H4 (cell line): ENCODE measurements around the gene TCHP. TPM values are rescaled to one million over a fixed set of nuclear protein-coding genes. Genes with fewer than 3 reads are reported as not detected.
"Not testable (repeated sequence)": the region's sequence is repeated elsewhere in the genome, so short reads cannot be mapped to it uniquely, and the experiment has no call there.

ENCODE experiments used
- DNase-seq: peaks from one replicate; pipeline ENCODE4 v3.0.0-alpha.2; 2015; ENCODE audit warnings: low spot score
- total RNA-seq: library from RNA; depleted of rRNA; stranded (reverse); fragments of >200 nt; shearing (Covaris generic); gene quantifications from 2 replicates; pipeline ENCODE4 v1.2.3, GENCODE V29; 2014; rRNA removed

Gene TCHP
- total RNA-seq, result 10.9 and 11.8 TPM in 2 replicates

GRCh38 chr12:109899783-109900751, at the start of gene TCHP:
Gene TCHP, plus strand, starts transcription at chr12:109900274. Its CDS starts 2,753 bp downstream, at chr12:109903027.
- peak; percentile 86 for DNase-seq

- not testable (repeated sequence) for DNase-seq
These were observed 49.6 kb upstream of the TCHP start for GRCh38 chr12:109850518-109850917.

GRCh38 chr12:109855377-109855776, 44.7 kb upstream of the TCHP start:
- no peak for DNase-seq

- no peak for DNase-seq
These were observed 42.4 kb upstream of the TCHP start for GRCh38 chr12:109857715-109858114.

GRCh38 chr12:109858764-109859163, 41.3 kb upstream of the TCHP start:
- no peak for DNase-seq

- DNase-seq, result no peak
These were observed 39.1 kb upstream of the TCHP start for GRCh38 chr12:109860977-109861376.

- no peak for DNase-seq
These were observed 38.3 kb upstream of the TCHP start for GRCh38 chr12:109861689-109862314.

GRCh38 chr12:109862491-109862890, 37.6 kb upstream of the TCHP start:
- DNase-seq, result not testable (repeated sequence)

GRCh38 chr12:109863847-109864712, 36.0 kb upstream of the TCHP start:
- no peak for DNase-seq

GRCh38 chr12:109864916-109865315, 35.2 kb upstream of the TCHP start:
- DNase-seq, result no peak

GRCh38 chr12:109868182-109869051, 31.7 kb upstream of the TCHP start:
- no peak for DNase-seq

- DNase-seq, result no peak
These were observed 29.4 kb upstream of the TCHP start for GRCh38 chr12:109870648-109871047.

- DNase-seq, result no peak
These were observed 28.3 kb upstream of the TCHP start for GRCh38 chr12:109871668-109872314.

- DNase-seq, result peak; percentile 44
These were observed 26.4 kb upstream of the TCHP start for GRCh38 chr12:109873653-109874052.

GRCh38 chr12:109875572-109876131, 24.4 kb upstream of the TCHP start:
- DNase-seq, result no peak

- no peak for DNase-seq
These were observed 23.7 kb upstream of the TCHP start for GRCh38 chr12:109876406-109876805.

GRCh38 chr12:109877504-109878246, 22.4 kb upstream of the TCHP start:
- DNase-seq, result no peak

GRCh38 chr12:109878247-109878625, 21.8 kb upstream of the TCHP start:
- no peak for DNase-seq

GRCh38 chr12:109878749-109879148, 21.3 kb upstream of the TCHP start:
- no peak for DNase-seq
